Jurkat, Clone E6-1 (cell line): ENCODE results near the gene KIF7.

Source experiments
- DNase-seq: peaks from one replicate; pipeline ENCODE4 v3.0.0-alpha.2; 2011; ENCODE audit warnings: low read depth, low spot score
- H3K4me3 ChIP-seq: 2 replicates; pipeline ENCODE4 v1.5.1; 2011; ENCODE audit warnings: mild to moderate bottlenecking, low read length, control low read depth, moderate library complexity

The KIF7 gene

GRCh38 chr15:89654301-89654761 is 936 bp downstream of the KIF7 start:
- DNase-seq, result no peak

DNA sequence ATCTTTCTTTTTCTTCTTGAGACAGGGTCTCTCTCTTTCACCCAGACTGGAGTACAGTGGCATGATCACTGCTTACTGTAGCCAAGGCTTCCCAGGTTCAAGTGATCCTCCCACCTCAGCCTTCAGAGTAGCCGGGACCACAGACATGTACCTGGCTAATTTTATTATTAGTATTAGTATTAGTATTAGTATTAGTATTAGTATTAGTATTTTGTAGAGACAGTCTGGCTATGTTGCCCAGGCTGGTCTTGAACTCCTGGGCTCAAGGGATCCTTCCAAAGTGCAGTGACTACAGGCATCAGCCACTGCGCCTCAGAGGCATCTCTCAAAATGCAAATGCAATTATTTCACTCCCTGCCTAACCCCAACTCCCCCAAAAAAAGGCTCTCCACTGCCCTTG is 1.7 kb downstream of the KIF7 start:
- no peak overlapping the region for H3K4me3 ChIP-seq
- DNase-seq, result no peak

More at GRCh38 chr15:89654301-89654761, 936 bp downstream of the KIF7 start:
- H3K4me3 ChIP-seq, result peak overlapping the region; percentile 78

GRCh38 chr15:89652666-89653065 is 2.6 kb downstream of the KIF7 start:
- DNase-seq, result no peak

GRCh38 chr15:89652131-89652530 is 3.1 kb downstream of the KIF7 start:
- no peak for DNase-seq
- no peak overlapping the region for H3K4me3 ChIP-seq

More at GRCh38 chr15:89652666-89653065, 2.6 kb downstream of the KIF7 start:
- H3K4me3 ChIP-seq, result no peak overlapping the region

DNA sequence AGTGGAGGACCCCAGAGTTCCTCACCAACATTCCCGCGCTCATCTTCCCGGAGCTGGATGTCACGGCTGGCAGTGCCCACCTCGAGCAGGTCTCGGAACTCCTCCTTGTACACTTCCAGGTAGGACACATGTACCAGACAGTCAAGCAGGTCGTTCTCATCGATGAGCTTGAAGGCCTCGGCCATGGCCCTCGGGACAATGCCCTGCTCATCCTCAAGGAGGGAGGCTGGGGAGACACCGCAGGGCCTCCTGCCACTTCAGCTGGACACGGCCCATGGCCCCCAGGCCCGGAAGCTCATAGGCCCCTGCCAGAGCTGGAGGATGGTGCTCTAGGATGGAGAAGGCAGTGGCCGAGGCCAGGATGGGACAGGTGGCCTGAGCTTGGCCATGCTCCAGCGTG is 5.6 kb downstream of the KIF7 start:
- no peak overlapping the region for H3K4me3 ChIP-seq
- no peak for DNase-seq

DNA sequence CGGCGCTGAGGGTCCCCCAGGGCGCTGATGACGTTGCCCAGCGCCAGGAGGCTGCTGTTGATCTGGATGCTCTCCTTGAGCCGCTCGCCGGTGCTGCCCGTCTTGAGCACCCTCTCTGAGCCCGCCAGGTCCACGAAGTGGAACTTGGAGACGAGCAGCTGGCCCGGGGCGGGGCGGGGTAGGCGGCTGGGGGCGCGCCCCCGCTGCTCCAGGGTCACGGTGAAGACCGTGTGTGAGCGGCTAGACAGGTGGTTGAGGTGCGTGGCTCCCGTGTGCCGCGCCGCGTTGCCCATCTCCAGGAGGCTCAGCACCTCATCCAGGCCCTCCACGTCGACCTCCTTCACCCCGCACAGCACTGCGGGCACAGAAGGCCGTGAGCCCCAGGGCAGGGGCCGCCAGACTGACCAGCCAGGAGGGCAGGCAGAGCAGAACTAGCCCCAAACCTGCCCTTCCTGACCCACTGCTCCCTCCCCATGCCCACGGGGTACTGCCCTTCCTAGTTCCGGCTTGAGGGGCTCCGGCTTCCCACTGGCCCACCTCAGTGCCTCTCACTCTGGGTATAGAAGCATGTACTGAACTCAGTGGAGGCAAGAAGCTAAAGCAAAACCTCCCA is 6.1 kb downstream of the KIF7 start:
- no peak for DNase-seq
- H3K4me3 ChIP-seq, result no peak overlapping the region

DNA sequence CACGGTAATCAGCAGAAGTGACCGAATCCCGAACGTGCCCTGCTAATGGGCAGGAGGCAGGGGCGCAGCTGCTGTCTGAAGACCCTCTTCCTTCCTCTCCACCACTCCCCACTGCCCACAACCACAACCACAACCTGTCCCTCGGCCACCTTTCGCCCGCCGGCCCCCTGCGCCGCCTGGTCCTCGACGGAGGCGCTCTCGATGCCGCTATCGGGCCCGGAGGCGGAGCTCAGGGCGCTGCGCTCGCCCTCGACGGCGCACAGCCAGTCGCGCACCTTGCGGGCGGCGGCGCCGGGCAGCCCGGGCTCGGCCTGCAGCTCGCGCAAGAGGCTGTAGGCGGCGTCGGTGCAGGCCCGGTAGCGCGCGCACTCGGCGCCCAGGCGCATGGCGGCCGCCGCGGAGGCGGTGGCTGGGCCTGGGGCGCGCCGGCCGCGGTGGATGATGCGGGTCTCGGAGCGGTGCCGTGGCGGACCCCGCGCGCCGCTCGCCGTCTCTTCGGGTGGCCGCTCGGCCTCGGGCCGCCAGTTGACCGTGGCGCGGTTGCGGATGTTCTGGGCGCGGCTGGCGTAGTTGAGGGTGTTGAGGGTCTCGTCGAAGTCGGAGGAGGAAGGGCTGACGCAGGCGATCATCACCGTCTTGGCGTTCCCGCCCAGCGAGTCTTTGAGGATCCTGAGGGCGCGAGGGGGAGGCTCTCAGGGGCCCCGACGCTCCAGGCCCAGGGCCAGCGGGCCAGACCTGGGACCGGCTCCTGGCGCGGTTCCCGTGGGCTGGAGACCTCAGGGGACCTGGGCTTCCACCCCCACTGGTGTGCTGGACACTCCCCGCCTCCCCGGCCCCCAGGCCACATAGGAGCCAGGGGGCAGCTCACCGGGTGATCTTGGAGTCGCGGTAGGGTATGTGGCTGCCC is 6.9 kb downstream of the KIF7 start:
- H3K4me3 ChIP-seq, result no peak overlapping the region
- DNase-seq, result no peak

GRCh38 chr15:89647191-89647851 is 7.9 kb downstream of the KIF7 start:
- H3K4me3 ChIP-seq, result no peak overlapping the region
- peak; percentile 25 for DNase-seq

DNA sequence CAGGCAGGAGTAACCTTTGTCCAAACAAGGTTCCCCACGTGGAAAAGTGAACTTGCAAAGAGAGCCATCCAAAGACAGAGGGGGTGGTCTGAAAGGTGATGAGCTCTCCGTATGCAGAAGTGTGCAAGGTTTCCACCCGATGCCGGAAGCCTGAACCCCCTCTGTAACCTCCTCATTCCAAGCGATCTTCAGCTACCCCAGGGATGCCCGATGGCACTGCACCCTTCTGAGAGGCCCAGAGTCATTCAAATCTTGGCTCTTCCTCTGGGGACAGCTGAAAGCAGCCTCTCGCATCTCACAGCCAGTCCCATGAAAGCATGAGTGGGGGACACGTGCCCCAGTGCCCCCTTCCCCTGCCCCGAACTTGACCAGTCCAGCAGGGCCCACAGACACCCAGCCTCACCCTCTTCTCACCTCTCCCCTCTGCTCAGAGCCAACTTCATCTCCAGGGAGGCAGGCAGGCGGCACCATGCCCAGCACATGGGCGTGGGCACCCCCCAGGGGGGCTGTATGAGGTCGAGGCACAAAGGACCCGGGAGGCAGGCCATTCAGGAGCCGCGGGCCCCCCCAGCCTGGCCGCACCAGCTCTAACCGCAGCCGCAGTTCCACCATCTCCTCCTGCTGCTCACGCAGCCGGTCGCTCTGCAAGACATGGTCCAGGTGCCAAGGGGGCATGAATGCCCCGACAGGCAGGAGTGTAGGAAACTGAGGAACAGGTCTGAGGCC is 8.7 kb downstream of the KIF7 start:
- H3K4me3 ChIP-seq, result no peak overlapping the region
- DNase-seq, result no peak

DNA sequence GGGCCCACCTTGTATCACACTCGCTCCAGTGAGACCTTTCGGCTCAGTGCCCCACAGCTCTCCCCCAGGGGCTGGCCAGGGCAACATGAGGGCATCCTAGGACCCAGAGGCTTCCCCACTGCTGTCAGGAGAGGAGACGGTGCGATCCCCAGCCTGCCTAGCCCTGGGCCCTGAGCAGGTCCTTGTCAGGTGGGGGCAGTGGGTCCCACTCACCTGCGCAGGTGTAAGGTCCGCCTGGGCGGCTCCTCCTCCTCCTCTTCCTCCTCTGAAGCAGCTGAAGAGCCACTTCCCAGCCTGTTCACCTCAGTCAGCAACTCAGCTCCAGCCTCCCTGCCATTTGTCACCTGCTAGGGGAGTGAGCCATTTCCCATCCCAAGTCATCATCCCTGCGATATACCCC is 9.6 kb downstream of the KIF7 start:
- DNase-seq, result no peak
- no peak overlapping the region for H3K4me3 ChIP-seq

DNA sequence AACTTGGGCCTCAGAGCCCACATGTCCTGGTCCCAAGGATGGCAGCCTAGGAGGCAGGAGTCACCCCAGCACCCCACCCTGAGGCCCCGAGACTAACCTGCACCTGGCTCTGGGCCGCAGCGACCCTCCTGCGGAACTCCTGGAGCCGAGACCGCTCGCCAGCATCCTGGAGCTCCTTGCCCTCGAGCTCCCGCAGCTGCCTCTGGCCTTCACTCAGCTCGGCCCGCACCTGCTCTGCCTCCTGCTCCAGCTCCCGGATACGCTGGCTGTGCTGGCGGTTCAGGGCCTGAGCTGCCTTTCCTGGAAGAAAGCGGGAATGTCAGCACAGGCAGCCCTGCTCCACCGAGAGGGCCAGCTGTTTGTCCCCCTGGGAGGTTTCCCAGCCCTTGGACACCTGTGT is 13.2 kb downstream of the KIF7 start:
- no peak overlapping the region for H3K4me3 ChIP-seq
- DNase-seq, result no peak

- no peak overlapping the region for H3K4me3 ChIP-seq
- DNase-seq, result no peak
Observed at GRCh38 chr15:89641053-89641452, 14.2 kb downstream of the KIF7 start.

DNA sequence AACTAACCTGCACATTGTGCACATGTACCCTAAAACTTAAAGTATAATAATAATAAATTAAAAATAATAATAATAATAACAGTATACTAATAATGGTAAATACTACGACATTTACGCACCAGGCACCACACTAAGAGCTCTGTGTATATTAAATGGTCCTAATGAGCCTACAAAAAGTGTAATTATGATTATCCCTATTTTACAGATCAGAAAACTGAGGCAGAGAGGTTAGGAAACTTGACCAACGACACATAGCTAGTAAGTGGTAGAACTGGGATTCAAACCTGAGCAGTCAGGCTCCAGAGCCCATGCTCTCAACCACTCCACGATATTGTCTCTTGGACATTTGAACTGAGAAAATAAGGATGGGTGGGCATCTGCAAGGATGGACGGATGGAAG is 15.0 kb downstream of the KIF7 start:
- DNase-seq, result no peak
- H3K4me3 ChIP-seq, result no peak overlapping the region

GRCh38 chr15:89633585-89633984 is 21.7 kb downstream of the KIF7 start:
- no peak for DNase-seq
- H3K4me3 ChIP-seq, result no peak overlapping the region

- no peak for DNase-seq
Observed at GRCh38 chr15:89632563-89633430, 22.5 kb downstream of the KIF7 start.

DNA sequence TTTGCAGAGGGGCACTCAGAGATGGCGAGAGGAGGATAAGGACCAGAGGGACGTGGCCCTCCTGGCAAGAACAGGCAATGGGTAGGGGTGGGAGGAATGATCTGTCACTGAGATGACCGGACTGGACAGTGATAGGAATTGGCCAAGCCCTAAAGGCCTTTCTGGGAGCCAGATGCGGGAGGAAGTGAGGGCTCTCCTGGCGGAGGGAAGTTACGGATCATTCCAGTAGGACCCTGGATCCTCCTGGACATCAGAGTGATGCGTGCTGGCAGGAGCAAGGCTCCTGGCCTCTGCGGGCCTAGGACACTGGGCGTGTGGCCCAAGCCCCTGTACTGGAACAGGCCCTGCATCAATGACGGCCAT is 23.4 kb downstream of the KIF7 start:
- H3K4me3 ChIP-seq, result no peak overlapping the region
- no peak for DNase-seq

More at GRCh38 chr15:89632563-89633430, 22.5 kb downstream of the KIF7 start:
- H3K4me3 ChIP-seq, result no peak overlapping the region

GRCh38 chr15:89630974-89631901 is 24.0 kb downstream of the KIF7 start:
- DNase-seq, result no peak
- no peak overlapping the region for H3K4me3 ChIP-seq
